Thyroid gland (tissue), 4 donors: ENCODE results near the gene DYTN. TPM values are rescaled to one million over a fixed set of nuclear protein-coding genes. Genes with fewer than 3 reads are reported as not detected.
"Not testable (repeated sequence)": the region's sequence is repeated elsewhere in the genome, so short reads cannot be mapped to it uniquely, and the experiment has no call there.

Experiments
- DNase-seq, 2 donors: peaks; one replicate each; pipeline ENCODE4 v3.0.0-alpha.2; 2019
- H3K27ac ChIP-seq, 3 donors: fragments of 200-600 bp; sonication (generic); 1 replicate in 2 of 3; 2 replicates in 1 of 3; pipeline ENCODE4 v1.5.1; 2016 to 2019; ENCODE audit warnings: mild to moderate bottlenecking in 1 of 3, moderate library complexity in 1 of 3
- H3K27me3 ChIP-seq: fragments of 200-600 bp; sonication (generic); one replicate; pipeline ENCODE4 v1.5.1; 2019
- H3K36me3 ChIP-seq, 2 donors: fragments of 200-600 bp; sonication (generic); one replicate each; pipeline ENCODE4 v1.5.1; 2016 to 2019
- H3K4me1 ChIP-seq, 2 donors: fragments of 200-600 bp; sonication (generic); one replicate each; pipeline ENCODE4 v1.5.1; 2017 to 2019
- H3K4me3 ChIP-seq, 3 donors: fragments of 200-600 bp; sonication (generic); replicated peaks in 1 of 3; 1 replicate in 2 of 3; 2 replicates in 1 of 3; pipeline ENCODE4 v1.5.1; 2016; ENCODE audit warnings: mild to moderate bottlenecking in 1 of 3
- H3K9me3 ChIP-seq: fragments of 200-600 bp; sonication (generic); one replicate; pipeline ENCODE4 v1.5.1; 2017
- POLR2A ChIP-seq, 2 donors: fragments of 450-650 bp; IDR thresholded peaks; one replicate each; pipeline ENCODE4 v1.6.1; 2017; ENCODE audit warnings: antibody characterized with exemption in 2 of 2, mild to moderate bottlenecking in 2 of 2, moderate library complexity in 1 of 2
- WGBS, 2 donors: methylation state at CpG; one replicate each; pipeline ENCODE4 v1.1.5; 2017; 5-methylcytosine and 5-hydroxymethylcytosine counted together
- intact Hi-C: fragments of 100-400 bp; cut with DNase I; formaldehyde crosslinking; loops from one replicate; pipeline ENCODE4 v1.15.1; 2023
- total RNA-seq, 4 donors: library from RNA; depleted of rRNA; stranded (reverse); fragments of >200 nt; gene quantifications; one replicate each; pipeline ENCODE4 v1.2.3, GENCODE V29; 2016
- TF ChIP-seq, protein P1 (sequence below), 6 experiments: fragments of 200-600 bp in 3 of 6; fragments of 450-650 bp in 3 of 6; sonication (generic) in 3 of 6; IDR thresholded peaks; one replicate each; pipeline ENCODE4 v1.5.1; 2016 to 2019; ENCODE audit warnings: antibody characterized with exemption in 6 of 6, mild to moderate bottlenecking in 2 of 6, inconsistent platforms in 1 of 6, moderate library complexity in 1 of 6

The DYTN gene
- total RNA-seq, 4 donors from 2014 or later, result not detected

GRCh38 chr2:206728277-206729199, 10.3 kb upstream of the DYTN start:
- 83 to 88% methylated on average over 7 of the region's 7 CpGs for WGBS, 2 donors

DNA sequence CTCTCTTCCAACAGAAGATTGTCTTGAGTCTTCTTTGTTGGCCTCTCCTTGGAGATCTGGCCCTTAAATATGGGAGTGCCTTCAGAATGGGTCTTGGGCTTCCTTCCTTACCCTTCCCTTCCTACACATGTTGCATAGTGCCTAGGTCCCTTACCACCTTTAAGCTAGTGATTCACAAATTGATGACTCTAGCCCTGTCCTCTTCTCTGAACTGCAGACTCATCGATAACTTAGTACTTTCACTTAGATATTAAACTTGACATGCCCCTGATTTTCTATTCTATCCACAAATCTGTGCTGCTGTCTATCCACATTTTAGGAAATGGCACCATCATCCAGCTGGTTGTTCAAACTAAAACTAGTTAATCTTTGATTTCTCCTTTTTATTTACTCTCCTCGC, 9.1 kb upstream of the DYTN start:
- WGBS, 2 donors, result 90 to 92% methylated on average over 2 of the region's 2 CpGs
- DNase-seq, result no peak
- Histone ChIP-seq H3K27me3 (no peaks in the 10 kb centered on the region), H3K4me3 (no peak overlapping the region), H3K9me3 (no peaks in the 10 kb centered on the region), H3K36me3 (no peaks in the 10 kb centered on the region), H3K4me1 (no peaks in the 10 kb centered on the region), H3K27ac (no peak overlapping the region)
- intact Hi-C loops, result no loop called here
- TF ChIP-seq, protein P1, sequence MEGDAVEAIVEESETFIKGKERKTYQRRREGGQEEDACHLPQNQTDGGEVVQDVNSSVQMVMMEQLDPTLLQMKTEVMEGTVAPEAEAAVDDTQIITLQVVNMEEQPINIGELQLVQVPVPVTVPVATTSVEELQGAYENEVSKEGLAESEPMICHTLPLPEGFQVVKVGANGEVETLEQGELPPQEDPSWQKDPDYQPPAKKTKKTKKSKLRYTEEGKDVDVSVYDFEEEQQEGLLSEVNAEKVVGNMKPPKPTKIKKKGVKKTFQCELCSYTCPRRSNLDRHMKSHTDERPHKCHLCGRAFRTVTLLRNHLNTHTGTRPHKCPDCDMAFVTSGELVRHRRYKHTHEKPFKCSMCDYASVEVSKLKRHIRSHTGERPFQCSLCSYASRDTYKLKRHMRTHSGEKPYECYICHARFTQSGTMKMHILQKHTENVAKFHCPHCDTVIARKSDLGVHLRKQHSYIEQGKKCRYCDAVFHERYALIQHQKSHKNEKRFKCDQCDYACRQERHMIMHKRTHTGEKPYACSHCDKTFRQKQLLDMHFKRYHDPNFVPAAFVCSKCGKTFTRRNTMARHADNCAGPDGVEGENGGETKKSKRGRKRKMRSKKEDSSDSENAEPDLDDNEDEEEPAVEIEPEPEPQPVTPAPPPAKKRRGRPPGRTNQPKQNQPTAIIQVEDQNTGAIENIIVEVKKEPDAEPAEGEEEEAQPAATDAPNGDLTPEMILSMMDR (IDR thresholded peaks at IDR 0.05), result no peak
- no peak for TF ChIP-seq POLR2A (IDR thresholded peaks at IDR 0.05)

More at GRCh38 chr2:206728277-206729199, 10.3 kb upstream of the DYTN start:
- DNase-seq, result no peak
- Histone ChIP-seq H3K9me3 (no peaks in the 10 kb centered on the region), H3K4me1 (no peaks in the 10 kb centered on the region), H3K27ac (no peak overlapping the region), H3K4me3 (no peak overlapping the region), H3K36me3 (no peaks in the 10 kb centered on the region), H3K27me3 (no peaks in the 10 kb centered on the region)
- intact Hi-C loops, result no loop called here
- TF ChIP-seq, protein P1 (IDR thresholded peaks at IDR 0.05), result no peak
- TF ChIP-seq POLR2A (IDR thresholded peaks at IDR 0.05), result no peak

DNA sequence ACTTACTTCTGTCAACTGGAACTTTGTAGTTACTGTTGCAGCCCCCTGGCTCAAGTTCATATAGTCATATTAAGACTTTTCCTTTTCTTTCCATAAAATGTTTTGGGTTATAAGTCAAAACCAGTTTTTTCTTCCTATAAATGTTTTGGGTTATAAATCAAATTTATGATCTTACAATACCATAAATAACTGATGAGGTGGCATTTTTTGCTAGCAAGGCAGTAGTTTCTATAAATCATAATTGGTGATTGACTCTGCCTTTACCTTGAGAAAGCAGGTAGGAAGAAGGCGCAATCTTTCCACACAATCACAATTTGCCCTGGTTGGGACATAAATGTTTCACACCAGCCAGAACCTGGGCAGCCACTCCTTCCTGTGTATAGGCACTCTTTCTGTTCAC, 5.1 kb upstream of the DYTN start:
- no peaks in the 10 kb centered on the region for H3K36me3 ChIP-seq
- intact Hi-C loops, result no loop called here
- DNase-seq, result no peak
- H3K9me3 ChIP-seq, result no peaks in the 10 kb centered on the region
- WGBS, 2 donors, result 94 to 95% methylated on average over 1 of the region's 1 CpG
- H3K27ac ChIP-seq, result no peak overlapping the region
- TF ChIP-seq, protein P1 (IDR thresholded peaks at IDR 0.05), result no peak
- TF ChIP-seq POLR2A (IDR thresholded peaks at IDR 0.05), result no peak
- H3K4me1 ChIP-seq, result no peaks in the 10 kb centered on the region
- no peaks in the 10 kb centered on the region for H3K27me3 ChIP-seq
- H3K4me3 ChIP-seq, result no peak overlapping the region

DNA sequence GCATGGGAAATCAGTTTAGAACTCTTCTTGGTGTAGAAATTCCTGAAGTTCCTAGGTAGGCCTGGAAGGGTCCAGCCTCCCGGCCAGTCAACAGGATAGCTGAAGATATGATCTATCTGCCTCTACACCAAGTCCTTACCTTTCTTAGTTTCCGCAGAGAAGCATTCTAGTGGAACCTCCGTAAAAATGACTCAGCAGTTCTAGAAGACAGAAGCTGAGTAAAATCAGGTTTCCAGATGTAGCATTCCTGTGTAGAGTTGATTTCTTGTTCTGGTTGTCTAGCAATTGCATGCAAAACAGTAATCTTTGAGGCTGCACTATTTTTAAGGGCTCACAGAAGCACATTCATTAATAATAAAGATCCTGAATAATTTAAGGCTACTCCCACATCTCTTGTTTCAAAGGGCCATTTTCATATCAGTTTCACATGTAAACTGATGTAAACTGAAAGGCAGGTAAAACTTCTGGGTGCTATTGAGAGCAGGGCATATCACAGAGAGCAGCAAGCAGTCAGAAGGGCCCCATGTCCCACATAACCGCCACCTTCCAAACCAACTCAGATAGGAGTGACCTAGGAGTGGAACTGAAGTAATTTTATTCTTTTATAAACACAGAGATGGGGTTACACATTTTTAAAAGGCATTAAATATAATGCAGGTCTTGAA, 3.2 kb upstream of the DYTN start:
- Histone ChIP-seq H3K4me3 (no peak overlapping the region), H3K36me3 (no peaks in the 10 kb centered on the region), H3K9me3 (no peaks in the 10 kb centered on the region), H3K27me3 (no peaks in the 10 kb centered on the region), H3K4me1 (no peaks in the 10 kb centered on the region), H3K27ac (no peak overlapping the region)
- no peak for TF ChIP-seq POLR2A (IDR thresholded peaks at IDR 0.05)
- TF ChIP-seq, protein P1 (IDR thresholded peaks at IDR 0.05), result no peak
- DNase-seq, result no peak
- intact Hi-C loops, result no loop called here
- 61 to 79% methylated on average over 4 of the region's 4 CpGs for WGBS, 2 donors

DNA sequence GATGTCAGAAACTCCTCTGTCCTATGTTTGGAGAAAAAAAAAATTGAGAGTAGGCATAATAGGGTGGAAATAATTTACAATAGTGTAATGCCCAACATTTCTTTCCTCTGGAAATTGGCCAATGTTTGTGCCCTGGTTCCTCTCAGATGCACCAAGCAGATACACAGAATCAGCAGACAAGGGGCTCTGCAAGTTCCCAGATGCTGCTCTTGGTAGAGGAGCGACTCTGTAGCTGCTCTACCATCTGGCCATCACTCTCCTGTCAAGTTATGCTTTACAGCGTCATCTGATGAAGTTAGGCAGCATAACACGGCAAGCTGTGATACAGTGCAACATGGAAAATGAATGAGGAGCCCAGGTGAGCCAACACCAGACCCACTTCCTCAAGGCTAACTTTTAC, 1.6 kb downstream of the DYTN start:
- no peak for DNase-seq
- TF ChIP-seq, protein P1 (IDR thresholded peaks at IDR 0.05), result no peak
- TF ChIP-seq POLR2A (IDR thresholded peaks at IDR 0.05), result no peak
- intact Hi-C loops, result no loop called here

GRCh38 chr2:206715183-206715582, 3.0 kb downstream of the DYTN start:
- H3K4me1 ChIP-seq, DNase-seq, H3K27me3 ChIP-seq, H3K9me3 ChIP-seq, intact Hi-C loops, H3K4me3 ChIP-seq, H3K36me3 ChIP-seq, H3K27ac ChIP-seq: not testable (repeated sequence)
- 42 to 62% methylated on average over 4 of the region's 4 CpGs for WGBS, 2 donors

More for the DNA sequence above, 1.6 kb downstream of the DYTN start:
- Histone ChIP-seq H3K36me3 (no peaks in the 10 kb centered on the region), H3K9me3 (no peaks in the 10 kb centered on the region), H3K4me3 (no peak overlapping the region), H3K27ac (no peak overlapping the region), H3K27me3 (no peaks in the 10 kb centered on the region), H3K4me1 (no peaks in the 10 kb centered on the region)
- 74 to 91% methylated on average over 3 of the region's 3 CpGs for WGBS, 2 donors
